Uterus (tissue), 4 donors: ENCODE results near the gene ANKRD42. TPM values are rescaled to one million over a fixed set of nuclear protein-coding genes. Genes with fewer than 3 reads are reported as not detected.

Source experiments
- DNase-seq, 2 donors: peaks; one replicate each; pipeline ENCODE4 v3.0.0-alpha.2; 2019 to 2020
- H3K27ac ChIP-seq, 2 donors: fragments of 200-600 bp; sonication (generic); 1 replicate in 1 of 2; 2 replicates in 1 of 2; pipeline ENCODE4 v1.5.1; 2016 to 2018
- H3K27me3 ChIP-seq, 2 donors: fragments of 200-600 bp; sonication (generic); one replicate each; pipeline ENCODE4 v1.5.1; 2018 to 2019; ENCODE audit warnings: control low read depth in 1 of 2
- H3K36me3 ChIP-seq, 2 donors: fragments of 200-600 bp; sonication (generic); one replicate each; pipeline ENCODE4 v1.5.1; 2019; ENCODE audit warnings: control low read depth in 1 of 2
- H3K4me1 ChIP-seq, 2 donors: fragments of 200-600 bp; sonication (generic); one replicate each; pipeline ENCODE4 v1.5.1; 2018 to 2019; ENCODE audit warnings: control low read depth in 1 of 2
- H3K4me3 ChIP-seq, 2 donors: fragments of 200-600 bp; sonication (generic); 1 replicate in 1 of 2; 2 replicates in 1 of 2; pipeline ENCODE4 v1.5.1; 2018 to 2019; ENCODE audit warnings: mild to moderate bottlenecking in 1 of 2
- H3K9me3 ChIP-seq, 2 donors: fragments of 200-600 bp; sonication (generic); one replicate each; pipeline ENCODE4 v1.5.1; 2019; ENCODE audit warnings: control low read depth in 1 of 2
- POLR2A ChIP-seq, 2 donors: fragments of 450-650 bp; IDR thresholded peaks; one replicate each; pipeline ENCODE4 v1.6.1; 2016; ENCODE audit warnings: antibody characterized with exemption in 2 of 2, mild to moderate bottlenecking in 1 of 2, moderate library complexity in 1 of 2
- intact Hi-C: fragments of 100-400 bp; cut with DNase I; formaldehyde crosslinking; loops from one replicate; pipeline ENCODE4 v1.15.1; 2023; ENCODE audit warnings: low total_unique reads
- total RNA-seq, 4 donors: library from RNA; depleted of rRNA in 3 of 4; stranded (reverse); fragments of >200 nt in 3 of 4; gene quantifications; one replicate each; pipeline versions ENCODE4 v1.1.0 to v1.2.4, GENCODE V29; 2014 to 2023
- TF ChIP-seq, protein P1 (sequence below), 4 experiments: fragments of 200-600 bp in 2 of 4; fragments of 450-650 bp in 2 of 4; sonication (generic) in 2 of 4; IDR thresholded peaks; one replicate each; pipeline ENCODE4 v1.5.1; 2016 to 2019; ENCODE audit warnings: antibody characterized with exemption in 4 of 4, mild to moderate bottlenecking in 2 of 4, moderate library complexity in 1 of 4
- donor health status: DM: yes; HTN: yes; CAD: no.

Gene ANKRD42
- total RNA-seq, 4 donors from 2014 or later = 3.3 to 21.7 (median 9.0) TPM

DNA sequence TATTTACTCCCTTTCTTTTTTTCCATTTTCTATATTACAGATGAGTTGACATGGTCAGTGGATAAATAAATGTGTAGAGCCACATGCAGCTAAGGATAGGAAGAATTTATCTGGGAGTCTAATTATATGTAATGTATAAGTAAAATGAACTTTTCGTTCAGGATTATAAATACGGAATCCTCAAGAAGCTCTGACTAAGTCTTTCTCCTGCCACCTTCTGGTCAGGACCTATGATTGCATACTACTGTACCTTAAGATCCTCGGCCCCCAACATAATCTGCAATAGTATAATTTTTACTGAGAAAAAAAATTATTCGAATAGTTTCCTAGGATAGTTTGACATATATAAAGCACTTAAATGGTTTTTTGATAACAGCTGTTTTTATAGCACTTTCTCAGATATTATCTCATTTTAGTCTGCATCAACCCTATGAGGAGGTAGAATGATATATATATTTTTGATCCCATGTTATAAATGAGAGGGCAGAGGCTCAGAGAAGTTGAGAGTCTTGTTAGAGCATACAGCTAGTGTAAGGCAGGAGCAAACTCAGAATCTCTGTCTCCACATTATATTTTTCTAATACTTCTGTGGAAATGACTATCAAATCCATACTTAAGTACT lies 56.6 kb downstream of the ANKRD42 start:
- peak in 1 of 2 donors; percentile 17 for DNase-seq

DNA sequence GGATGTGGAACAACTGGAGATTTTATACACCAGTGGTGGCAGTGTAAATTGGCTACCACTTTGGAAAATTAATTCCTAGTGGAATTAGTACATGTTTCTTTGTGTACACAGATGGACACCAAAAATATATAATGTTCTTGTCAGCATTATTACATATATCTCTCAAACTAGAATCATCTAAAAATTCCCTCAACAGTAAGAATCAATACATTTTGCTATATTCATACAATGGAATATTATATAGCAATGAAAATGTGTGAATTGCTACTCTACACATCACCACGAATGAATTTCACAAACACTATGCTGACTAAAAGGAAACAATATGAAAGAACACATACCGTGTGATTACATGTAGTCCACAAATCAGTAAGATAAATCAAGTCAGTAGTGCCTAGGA lies 58.8 kb downstream of the ANKRD42 start:
- no peaks in the 10 kb centered on the region for H3K36me3 ChIP-seq
- no peak for TF ChIP-seq POLR2A (IDR thresholded peaks at IDR 0.05)
- TF ChIP-seq, protein P1, sequence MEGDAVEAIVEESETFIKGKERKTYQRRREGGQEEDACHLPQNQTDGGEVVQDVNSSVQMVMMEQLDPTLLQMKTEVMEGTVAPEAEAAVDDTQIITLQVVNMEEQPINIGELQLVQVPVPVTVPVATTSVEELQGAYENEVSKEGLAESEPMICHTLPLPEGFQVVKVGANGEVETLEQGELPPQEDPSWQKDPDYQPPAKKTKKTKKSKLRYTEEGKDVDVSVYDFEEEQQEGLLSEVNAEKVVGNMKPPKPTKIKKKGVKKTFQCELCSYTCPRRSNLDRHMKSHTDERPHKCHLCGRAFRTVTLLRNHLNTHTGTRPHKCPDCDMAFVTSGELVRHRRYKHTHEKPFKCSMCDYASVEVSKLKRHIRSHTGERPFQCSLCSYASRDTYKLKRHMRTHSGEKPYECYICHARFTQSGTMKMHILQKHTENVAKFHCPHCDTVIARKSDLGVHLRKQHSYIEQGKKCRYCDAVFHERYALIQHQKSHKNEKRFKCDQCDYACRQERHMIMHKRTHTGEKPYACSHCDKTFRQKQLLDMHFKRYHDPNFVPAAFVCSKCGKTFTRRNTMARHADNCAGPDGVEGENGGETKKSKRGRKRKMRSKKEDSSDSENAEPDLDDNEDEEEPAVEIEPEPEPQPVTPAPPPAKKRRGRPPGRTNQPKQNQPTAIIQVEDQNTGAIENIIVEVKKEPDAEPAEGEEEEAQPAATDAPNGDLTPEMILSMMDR (IDR thresholded peaks at IDR 0.05) = no peak
- no peak overlapping the region for H3K27ac ChIP-seq
- intact Hi-C loops = no loop called here
- no peaks in the 10 kb centered on the region for H3K27me3 ChIP-seq
- H3K4me1 ChIP-seq = no peaks in the 10 kb centered on the region
- no peak for DNase-seq
- no peak overlapping the region for H3K4me3 ChIP-seq
- H3K9me3 ChIP-seq = no peaks in the 10 kb centered on the region

More for the DNA sequence above, 56.6 kb downstream of the ANKRD42 start:
- intact Hi-C loops = no loop called here
- Histone ChIP-seq H3K9me3 (no peaks in the 10 kb centered on the region), H3K36me3 (no peaks in the 10 kb centered on the region), H3K27ac (no peak overlapping the region), H3K4me3 (no peak overlapping the region), H3K27me3 (no peaks in the 10 kb centered on the region), H3K4me1 (no peaks in the 10 kb centered on the region)
- TF ChIP-seq, protein P1 (IDR thresholded peaks at IDR 0.05) = peak; percentile 48 to 65 (median 60)
- TF ChIP-seq POLR2A (IDR thresholded peaks at IDR 0.05) = no peak

DNA sequence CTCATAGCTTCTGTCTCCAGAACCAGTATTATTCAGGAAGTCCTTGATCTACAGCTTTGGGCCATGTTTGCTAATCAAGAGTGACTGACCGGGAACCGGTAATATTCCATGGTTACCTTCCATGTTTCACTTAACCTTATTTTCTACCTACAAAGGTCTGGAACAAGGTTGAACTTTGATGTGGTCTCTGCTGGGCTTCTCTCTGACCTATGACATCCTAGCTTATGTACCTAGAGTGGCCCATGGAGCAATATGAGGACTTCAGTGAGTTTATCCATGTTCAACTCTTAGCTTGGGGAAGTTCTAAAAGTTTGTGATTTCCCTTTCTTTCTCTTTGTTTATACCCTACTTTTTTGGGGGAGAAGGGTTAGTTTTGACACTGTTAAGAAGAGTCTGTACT lies 59.4 kb downstream of the ANKRD42 start:
- no peaks in the 10 kb centered on the region for H3K9me3 ChIP-seq
- no peak for DNase-seq
- no peak overlapping the region for H3K27ac ChIP-seq
- no peaks in the 10 kb centered on the region for H3K36me3 ChIP-seq
- H3K4me3 ChIP-seq = no peak overlapping the region
- TF ChIP-seq, protein P1 (IDR thresholded peaks at IDR 0.05) = no peak
- no peak for TF ChIP-seq POLR2A (IDR thresholded peaks at IDR 0.05)
- intact Hi-C loops = no loop called here
- no peaks in the 10 kb centered on the region for H3K4me1 ChIP-seq
- no peaks in the 10 kb centered on the region for H3K27me3 ChIP-seq

DNA sequence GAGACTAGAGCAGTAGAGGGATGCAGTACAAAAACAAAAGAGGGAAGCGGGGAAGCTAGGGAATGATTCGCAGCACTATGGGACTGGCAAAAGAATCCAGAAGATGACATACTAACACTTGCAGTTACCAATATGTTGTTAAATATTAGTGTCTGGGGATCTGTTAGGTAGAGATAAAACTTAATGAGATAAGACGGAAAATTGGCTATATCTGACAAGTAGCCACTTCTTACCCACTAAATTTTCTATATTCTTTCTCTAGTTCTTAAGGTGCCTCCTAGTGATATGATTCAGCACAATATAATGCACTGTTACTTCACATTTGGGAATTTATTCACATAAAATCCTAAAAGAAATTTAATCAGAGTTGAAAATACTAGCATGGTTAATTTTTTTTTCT lies 61.9 kb downstream of the ANKRD42 start:
- no peak overlapping the region for H3K4me3 ChIP-seq
- intact Hi-C loops = no loop called here
- no peak overlapping the region for H3K27ac ChIP-seq
- TF ChIP-seq POLR2A (IDR thresholded peaks at IDR 0.05) = no peak
- TF ChIP-seq, protein P1 (IDR thresholded peaks at IDR 0.05) = no peak
- H3K9me3 ChIP-seq = no peaks in the 10 kb centered on the region
- H3K4me1 ChIP-seq = no peaks in the 10 kb centered on the region
- no peaks in the 10 kb centered on the region for H3K36me3 ChIP-seq
- no peaks in the 10 kb centered on the region for H3K27me3 ChIP-seq
- no peak for DNase-seq

DNA sequence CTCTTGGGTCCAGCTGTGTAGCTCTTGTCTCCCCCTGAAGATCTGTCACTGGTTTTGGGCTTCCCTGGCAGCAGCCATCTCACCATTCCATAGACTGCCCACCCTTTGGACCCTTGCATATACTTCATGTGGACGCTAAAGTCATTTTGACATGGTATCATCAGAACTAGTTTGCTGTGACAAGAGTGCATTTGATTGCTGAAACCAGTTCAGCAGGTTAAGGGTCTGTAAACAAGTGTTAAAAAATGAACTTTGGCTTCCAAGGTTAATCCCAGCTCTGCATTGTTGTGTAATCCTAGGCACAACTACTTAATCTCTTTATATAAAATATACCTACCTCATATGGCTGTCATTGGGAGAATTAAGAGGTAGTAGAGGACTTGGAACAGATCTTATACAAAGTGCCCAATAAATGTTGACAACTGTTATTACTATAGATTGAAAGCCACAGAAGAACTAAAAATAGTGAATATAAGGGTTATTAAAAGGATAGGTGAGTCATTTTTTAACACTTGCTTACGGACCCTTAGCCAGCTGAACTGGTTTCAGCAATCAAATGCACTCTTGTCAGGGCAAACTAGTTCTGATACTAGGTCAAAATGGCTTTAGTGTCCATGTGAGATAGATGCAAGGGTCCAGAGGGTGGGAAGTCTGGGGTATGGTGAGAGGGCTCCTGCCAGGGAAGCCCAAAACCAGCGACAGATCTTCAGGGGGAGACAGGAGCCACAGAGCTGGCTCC lies 63.3 kb downstream of the ANKRD42 start:
- H3K9me3 ChIP-seq = no peaks in the 10 kb centered on the region
- intact Hi-C loops = no loop called here
- no peak overlapping the region for H3K27ac ChIP-seq
- TF ChIP-seq, protein P1 (IDR thresholded peaks at IDR 0.05) = no peak
- TF ChIP-seq POLR2A (IDR thresholded peaks at IDR 0.05) = no peak
- H3K36me3 ChIP-seq = no peaks in the 10 kb centered on the region
- no peak for DNase-seq
- H3K27me3 ChIP-seq = no peaks in the 10 kb centered on the region
- H3K4me3 ChIP-seq = no peak overlapping the region
- no peaks in the 10 kb centered on the region for H3K4me1 ChIP-seq
